Testis (tissue), 2 donors: Measurements from ENCODE around the gene PIP5KL1.

Experiments used
- CTCF ChIP-seq, 3 experiments: fragments of 450-650 bp in 2 of 3; fragments of 200-600 bp in 1 of 3; sonication (generic) in 1 of 3; IDR thresholded peaks; one replicate each; pipeline ENCODE4 v1.5.1; 2016 to 2019; ENCODE audit warnings: antibody characterized with exemption in 3 of 3, mild to moderate bottlenecking in 2 of 3, moderate library complexity in 1 of 3
- POLR2A ChIP-seq: fragments of 450-650 bp; IDR thresholded peaks from one replicate; pipeline ENCODE4 v1.6.1; 2017; ENCODE audit warnings: antibody characterized with exemption, mild to moderate bottlenecking, moderate library complexity

- TF ChIP-seq CTCF (IDR thresholded peaks at IDR 0.05): no peak
- TF ChIP-seq POLR2A: no peak
Observed at GRCh38 chr9:127966416-127967150, 36.0 kb upstream of the PIP5KL1 start.
